Colonic mucosa (tissue), 4 donors: ENCODE data around the gene TIMM44. TPM values are rescaled to one million over a fixed set of nuclear protein-coding genes. Genes with fewer than 3 reads are reported as not detected.

Experiments
- DNase-seq: peaks from one replicate; pipeline ENCODE4 v3.0.0-alpha.2; 2020
- H3K27ac ChIP-seq: fragments of 200-600 bp; one replicate; pipeline ENCODE4 v1.8.0; 2021
- H3K27me3 ChIP-seq: fragments of 200-600 bp; one replicate; pipeline ENCODE4 v1.8.0; 2021
- H3K36me3 ChIP-seq: fragments of 200-600 bp; one replicate; pipeline ENCODE4 v1.8.0; 2021
- H3K4me1 ChIP-seq: fragments of 200-600 bp; one replicate; pipeline ENCODE4 v1.8.0; 2021; ENCODE audit warnings: mild to moderate bottlenecking
- H3K4me3 ChIP-seq: fragments of 200-600 bp; one replicate; pipeline ENCODE4 v1.8.0; 2021
- H3K9ac ChIP-seq, 2 donors: one replicate each; pipeline ENCODE4 v1.7.0; 2013; ENCODE audit warnings: control low read depth in 2 of 2, low read depth in 2 of 2, low read length in 2 of 2
- H3K9me3 ChIP-seq: fragments of 200-600 bp; one replicate; pipeline ENCODE4 v1.8.0; 2021
- intact Hi-C: fragments of 100-400 bp; cut with DNase I; formaldehyde crosslinking; loops from one replicate; pipeline ENCODE4 v1.14.1; 2022
- total RNA-seq, 2 donors: library from RNA; stranded (reverse); fragmentation: NEBNext Ultra II Directional in 1 of 2; extraction: Animal tissue kit (Norgen Biotek cat#: 25700) in 1 of 2; gene quantifications; one replicate each; pipeline ENCODE4 v1.2.1, GENCODE V29; 2021
- TF ChIP-seq, protein P1 (sequence below): fragments of 200-600 bp; IDR thresholded peaks from one replicate; pipeline ENCODE4 v1.8.0; 2022; ENCODE audit warnings: antibody characterized with exemption, mild to moderate bottlenecking
- donor health status: healthy.
- donor health status: DM: no; HTN: no; CAD: no.
- donor health status: DM: no; HTN: no; CAD: no.

TIMM44 gene
- total RNA-seq, 2 donors from 2014 or later, result 50.8 to 118 TPM

DNA sequence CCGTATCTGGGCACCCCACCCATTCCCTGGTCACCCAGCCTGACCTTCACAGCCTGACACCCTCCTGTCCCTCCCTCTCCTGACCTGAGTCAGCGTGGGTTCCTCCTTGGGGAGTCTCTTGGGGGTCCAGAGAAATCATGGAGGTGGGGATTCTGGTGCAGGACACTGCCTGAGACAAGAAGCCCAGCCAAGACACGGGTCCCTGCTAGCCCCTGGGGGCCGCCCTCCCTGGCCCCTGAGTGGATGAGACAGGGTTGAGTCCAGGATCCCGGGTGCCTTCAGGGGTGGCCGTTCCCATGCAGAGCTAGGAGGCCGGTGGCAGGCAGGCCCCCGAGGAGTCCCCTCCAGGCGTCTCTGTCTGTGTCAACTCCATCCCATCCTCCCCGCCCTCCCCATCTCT, 38.2 kb downstream of the TIMM44 start:
- DNase-seq, result no peak
- intact Hi-C loops, result no loop called here
- Histone ChIP-seq H3K27me3 (no peaks in the 10 kb centered on the region), H3K9ac (peak overlapping the region; percentile 91), H3K36me3 (peaks cover 5% of the 10 kb centered on the region), H3K4me1 (peaks cover 14% of the 10 kb centered on the region), H3K27ac (no peak overlapping the region), H3K4me3 (no peak overlapping the region), H3K9me3 (no peaks in the 10 kb centered on the region)
- TF ChIP-seq, protein P1, sequence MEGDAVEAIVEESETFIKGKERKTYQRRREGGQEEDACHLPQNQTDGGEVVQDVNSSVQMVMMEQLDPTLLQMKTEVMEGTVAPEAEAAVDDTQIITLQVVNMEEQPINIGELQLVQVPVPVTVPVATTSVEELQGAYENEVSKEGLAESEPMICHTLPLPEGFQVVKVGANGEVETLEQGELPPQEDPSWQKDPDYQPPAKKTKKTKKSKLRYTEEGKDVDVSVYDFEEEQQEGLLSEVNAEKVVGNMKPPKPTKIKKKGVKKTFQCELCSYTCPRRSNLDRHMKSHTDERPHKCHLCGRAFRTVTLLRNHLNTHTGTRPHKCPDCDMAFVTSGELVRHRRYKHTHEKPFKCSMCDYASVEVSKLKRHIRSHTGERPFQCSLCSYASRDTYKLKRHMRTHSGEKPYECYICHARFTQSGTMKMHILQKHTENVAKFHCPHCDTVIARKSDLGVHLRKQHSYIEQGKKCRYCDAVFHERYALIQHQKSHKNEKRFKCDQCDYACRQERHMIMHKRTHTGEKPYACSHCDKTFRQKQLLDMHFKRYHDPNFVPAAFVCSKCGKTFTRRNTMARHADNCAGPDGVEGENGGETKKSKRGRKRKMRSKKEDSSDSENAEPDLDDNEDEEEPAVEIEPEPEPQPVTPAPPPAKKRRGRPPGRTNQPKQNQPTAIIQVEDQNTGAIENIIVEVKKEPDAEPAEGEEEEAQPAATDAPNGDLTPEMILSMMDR, result no peak

DNA sequence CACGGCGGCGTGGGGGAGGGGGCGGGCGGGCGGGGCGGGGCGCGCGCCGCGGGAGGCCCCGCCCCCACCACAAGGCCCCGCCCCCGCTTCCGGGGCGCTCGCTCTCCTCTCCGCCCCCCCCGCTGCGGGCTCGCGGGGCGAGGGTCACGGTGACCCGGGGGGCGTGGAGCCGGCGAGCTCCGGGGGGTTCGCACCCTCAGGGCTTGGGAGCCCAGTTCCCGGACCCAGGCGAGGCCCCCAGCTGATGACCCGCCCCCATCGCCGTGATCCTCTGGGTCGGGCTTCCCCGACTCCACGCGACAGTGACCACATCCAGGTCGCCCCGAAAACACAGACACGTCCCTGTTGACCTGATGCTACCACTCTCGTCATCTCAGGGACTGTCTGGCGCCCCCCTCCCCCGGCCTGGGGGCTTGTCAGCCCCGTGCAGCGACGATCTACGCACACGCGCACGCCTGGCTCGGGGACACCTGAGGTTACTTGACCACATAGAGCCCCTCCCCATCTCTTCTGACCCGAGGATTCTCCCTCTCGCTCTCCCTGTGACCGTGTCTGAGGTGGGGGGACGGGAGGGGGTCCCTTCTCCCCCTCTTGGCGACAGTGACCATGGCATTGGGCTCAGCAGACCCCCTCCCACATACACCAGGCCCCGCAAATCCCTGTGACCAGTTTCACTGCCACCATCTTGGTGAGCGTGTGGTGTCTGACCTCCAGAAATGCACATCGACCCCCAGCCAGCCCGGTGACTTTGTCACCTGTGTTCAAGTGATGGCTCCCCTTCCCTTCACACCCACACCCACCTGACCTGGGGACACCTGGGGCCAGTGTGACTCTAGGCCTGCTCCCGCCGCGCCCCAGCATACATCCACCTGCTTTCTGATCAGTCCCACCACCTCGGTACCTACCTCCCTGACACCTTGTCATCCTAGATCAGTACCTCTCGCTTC, 39.1 kb downstream of the TIMM44 start:
- peak; percentile 62 for DNase-seq
- H3K9me3 ChIP-seq, result no peaks in the 10 kb centered on the region
- TF ChIP-seq, protein P1, result no peak
- H3K4me3 ChIP-seq, result peak overlapping the region; percentile 95
- H3K27me3 ChIP-seq, result no peaks in the 10 kb centered on the region
- peaks cover 14% of the 10 kb centered on the region for H3K4me1 ChIP-seq
- no peaks in the 10 kb centered on the region for H3K36me3 ChIP-seq
- H3K27ac ChIP-seq, result peak overlapping the region; percentile 61
- intact Hi-C loops, result no loop called here
- peak overlapping the region; percentile 91 for H3K9ac ChIP-seq

GRCh38 chr19:7903244-7904073, 40.0 kb downstream of the TIMM44 start, which contains the start of gene MAP2K7:
Gene MAP2K7 (plus strand): TSS chr19:7903877. CDS start chr19:7903945, 68 bp downstream.
- TF ChIP-seq, protein P1, result peak; percentile 37
- no peaks in the 10 kb centered on the region for H3K36me3 ChIP-seq
- DNase-seq, result peak; percentile 100
- H3K9me3 ChIP-seq, result no peaks in the 10 kb centered on the region
- peak within 1 kb of the TSS; percentile 91 for H3K9ac ChIP-seq
- intact Hi-C loops, result no loop called here
- H3K27me3 ChIP-seq, result no peaks in the 10 kb centered on the region
- H3K27ac ChIP-seq, result peak within 1 kb of the TSS; percentile 64
- H3K4me3 ChIP-seq, result peak within 1 kb of the TSS; percentile 95
- H3K4me1 ChIP-seq, result peaks cover 14% of the 10 kb centered on the region

- Histone ChIP-seq H3K4me1 (peaks cover 14% of the 10 kb centered on the region), H3K27ac (peak overlapping the region; percentile 64), H3K4me3 (peak overlapping the region; percentile 52), H3K36me3 (no peaks in the 10 kb centered on the region), H3K27me3 (no peaks in the 10 kb centered on the region), H3K9me3 (no peaks in the 10 kb centered on the region), H3K9ac (peak overlapping the region; percentile 72)
- DNase-seq, result peak; percentile 50
- TF ChIP-seq, protein P1, result no peak
- intact Hi-C loops, result no loop called here
Observed at GRCh38 chr19:7902796-7903243, 40.6 kb downstream of the TIMM44 start.

GRCh38 chr19:7901337-7901736, 42.1 kb downstream of the TIMM44 start:
- no peaks in the 10 kb centered on the region for H3K27me3 ChIP-seq
- intact Hi-C loops, result no loop called here
- H3K9me3 ChIP-seq, result no peaks in the 10 kb centered on the region
- no peak overlapping the region for H3K4me3 ChIP-seq
- no peak overlapping the region for H3K27ac ChIP-seq
- DNase-seq, result no peak
- H3K9ac ChIP-seq, result no peak overlapping the region
- H3K36me3 ChIP-seq, result no peaks in the 10 kb centered on the region
- peaks cover 14% of the 10 kb centered on the region for H3K4me1 ChIP-seq
- TF ChIP-seq, protein P1, result no peak
